Right lobe of liver (tissue), 4 donors: ENCODE measurements around the gene KIF23.

Source experiments
- POLR2A ChIP-seq: fragments of 450-650 bp; IDR thresholded peaks from one replicate; pipeline ENCODE4 v1.6.1; 2017; ENCODE audit warnings: antibody characterized with exemption, mild to moderate bottlenecking
- TF ChIP-seq, protein P1 (sequence below), 4 donors: fragments of 200-600 bp in 3 of 4; fragments of 450-650 bp in 1 of 4; IDR thresholded peaks; one replicate each; pipeline versions ENCODE4 v1.5.1 to v1.8.0; 2016 to 2022; ENCODE audit warnings: antibody characterized with exemption in 4 of 4, mild to moderate bottlenecking in 2 of 4
- donor health status: DM: no; HTN: no; CAD: no.
- donor health status: DM: no; HTN: no; CAD: no.
- donor health status: DM: no; HTN: yes; CAD: no.

DNA sequence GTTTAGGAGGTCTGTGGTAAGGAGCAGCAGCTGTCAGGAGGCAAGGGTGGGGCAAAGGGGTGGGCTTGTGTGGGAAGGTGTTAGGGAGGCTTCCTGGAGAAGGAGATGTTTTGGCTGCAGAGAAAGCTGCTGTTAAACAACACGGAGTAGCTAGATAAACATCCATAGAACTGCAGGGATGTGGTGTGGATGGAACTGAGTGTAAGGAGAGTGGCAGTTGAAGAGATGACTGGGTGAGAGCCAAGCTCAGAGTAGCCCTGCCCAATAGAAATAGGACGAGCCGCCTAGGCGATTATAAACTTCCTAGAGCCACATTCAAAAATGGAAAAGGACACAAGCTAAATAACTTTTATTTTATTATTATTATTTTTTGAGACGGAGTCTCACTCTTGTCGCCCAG lies 58.4 kb downstream of the KIF23 start:
- TF ChIP-seq, protein P1, sequence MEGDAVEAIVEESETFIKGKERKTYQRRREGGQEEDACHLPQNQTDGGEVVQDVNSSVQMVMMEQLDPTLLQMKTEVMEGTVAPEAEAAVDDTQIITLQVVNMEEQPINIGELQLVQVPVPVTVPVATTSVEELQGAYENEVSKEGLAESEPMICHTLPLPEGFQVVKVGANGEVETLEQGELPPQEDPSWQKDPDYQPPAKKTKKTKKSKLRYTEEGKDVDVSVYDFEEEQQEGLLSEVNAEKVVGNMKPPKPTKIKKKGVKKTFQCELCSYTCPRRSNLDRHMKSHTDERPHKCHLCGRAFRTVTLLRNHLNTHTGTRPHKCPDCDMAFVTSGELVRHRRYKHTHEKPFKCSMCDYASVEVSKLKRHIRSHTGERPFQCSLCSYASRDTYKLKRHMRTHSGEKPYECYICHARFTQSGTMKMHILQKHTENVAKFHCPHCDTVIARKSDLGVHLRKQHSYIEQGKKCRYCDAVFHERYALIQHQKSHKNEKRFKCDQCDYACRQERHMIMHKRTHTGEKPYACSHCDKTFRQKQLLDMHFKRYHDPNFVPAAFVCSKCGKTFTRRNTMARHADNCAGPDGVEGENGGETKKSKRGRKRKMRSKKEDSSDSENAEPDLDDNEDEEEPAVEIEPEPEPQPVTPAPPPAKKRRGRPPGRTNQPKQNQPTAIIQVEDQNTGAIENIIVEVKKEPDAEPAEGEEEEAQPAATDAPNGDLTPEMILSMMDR (IDR thresholded peaks at IDR 0.05): no peak
- no peak for TF ChIP-seq POLR2A
